ENCODE results near the gene PAQR9.

The PAQR9 gene

DNA sequence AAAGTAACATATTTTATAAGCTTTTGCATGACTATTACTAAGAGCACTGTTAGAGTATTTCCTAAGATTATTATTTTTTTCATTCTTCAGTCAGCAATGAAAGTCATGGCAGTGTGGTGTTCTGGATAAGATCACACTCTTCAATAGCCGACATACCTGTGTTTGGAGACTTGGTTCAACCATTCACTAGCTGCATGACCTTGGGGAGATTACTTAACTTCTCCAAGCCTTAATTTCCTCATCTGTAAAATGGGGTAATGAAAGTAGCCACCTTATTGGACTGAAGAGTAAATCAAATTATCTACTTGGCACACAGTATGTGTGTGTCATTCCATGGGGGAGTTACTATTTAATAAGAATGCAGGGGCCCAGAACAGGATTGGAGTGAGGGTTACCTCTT, 50.0 kb downstream of the PAQR9 start:
- no peak for DNase-seq

GRCh38 chr3:142912402-142913172, 50.9 kb downstream of the PAQR9 start:
- DNase-seq, result no peak
